HUES48 (cell line): ENCODE measurements around the gene CHDH.
A peak's percentile ranks its signal among the peaks of the same experiment; 100 is the strongest.

Source experiments
- H3K27ac ChIP-seq: one replicate; pipeline ENCODE4 v1.7.0; 2013; ENCODE audit warnings: low read depth, low read length, inconsistent platforms
- H3K27me3 ChIP-seq: 2 replicates; pipeline ENCODE4 v1.6.1; 2013; ENCODE audit warnings: mild to moderate bottlenecking, low read length; ENCODE audit not compliant: control insufficient read depth, insufficient read depth
- H3K36me3 ChIP-seq: 2 replicates; pipeline ENCODE4 v1.6.1; 2013; ENCODE audit warnings: low read length; ENCODE audit not compliant: control insufficient read depth, insufficient read depth
- H3K4me1 ChIP-seq: 2 replicates; pipeline ENCODE4 v1.6.1; 2013; ENCODE audit warnings: mild to moderate bottlenecking, low read length; ENCODE audit not compliant: control insufficient read depth, insufficient read depth
- H3K4me3 ChIP-seq: 2 replicates; pipeline ENCODE4 v1.5.1; 2013; ENCODE audit warnings: mild to moderate bottlenecking, low read depth, low read length
- H3K9ac ChIP-seq: 2 replicates; pipeline ENCODE4 v1.6.1; 2013; ENCODE audit warnings: mild to moderate bottlenecking, low read depth, low read length, moderate library complexity
- H3K9me3 ChIP-seq: 2 replicates; pipeline ENCODE4 v1.6.1; 2013; ENCODE audit warnings: low read length; ENCODE audit not compliant: control insufficient read depth, insufficient read depth

CHDH gene

GRCh38 chr3:53846134-53846850, at the start of gene CHDH, which contains the start of gene IL17RB:
CHDH (minus strand) TSS chr3:53846419; CDS start chr3:53824008, 22,411 bp downstream.
IL17RB (plus strand) TSS chr3:53846568; CDS start chr3:53846589, 21 bp downstream.
- Histone ChIP-seq H3K4me1 (peaks cover 24% of the 10 kb centered on the region), H3K9me3 (no peaks in the 10 kb centered on the region), H3K27me3 (peaks cover 16% of the 10 kb centered on the region), H3K36me3 (0 out of 2 replicates have a peak, but pooled peaks cover 5% of the 10 kb centered on the region), H3K9ac (peak within 1 kb of the TSS; percentile 67), H3K27ac (peak within 1 kb of the TSS; percentile 75), H3K4me3 (peak within 1 kb of the TSS; percentile 69)

- Histone ChIP-seq H3K4me3 (peak overlapping the region; percentile 82), H3K4me1 (no peaks in the 10 kb centered on the region), H3K36me3 (peaks cover 14% of the 10 kb centered on the region), H3K27me3 (no peaks in the 10 kb centered on the region), H3K27ac (peak overlapping the region; percentile 84), H3K9ac (no peak overlapping the region), H3K9me3 (no peaks in the 10 kb centered on the region)
These were observed 46.0 kb upstream of the CHDH start for GRCh38 chr3:53892286-53892637.

GRCh38 chr3:53891497-53892285, 45.5 kb upstream of the CHDH start, which contains the start of gene SELENOK:
SELENOK (minus strand) TSS chr3:53891859.
- Histone ChIP-seq H3K4me1 (no peaks in the 10 kb centered on the region), H3K4me3 (peak within 1 kb of the TSS; percentile 82), H3K9me3 (no peaks in the 10 kb centered on the region), H3K9ac (peak within 1 kb of the TSS; percentile 79), H3K27ac (peak within 1 kb of the TSS; percentile 89), H3K27me3 (no peaks in the 10 kb centered on the region), H3K36me3 (peaks cover 20% of the 10 kb centered on the region)

GRCh38 chr3:53890726-53891475, 44.7 kb upstream of the CHDH start:
- no peaks in the 10 kb centered on the region for H3K9me3 ChIP-seq
- H3K27ac ChIP-seq, result peak overlapping the region; percentile 89
- H3K27me3 ChIP-seq, result no peaks in the 10 kb centered on the region
- peak overlapping the region; percentile 82 for H3K4me3 ChIP-seq
- peaks cover 26% of the 10 kb centered on the region for H3K36me3 ChIP-seq
- H3K9ac ChIP-seq, result peak overlapping the region; percentile 79
- no peaks in the 10 kb centered on the region for H3K4me1 ChIP-seq

- no peak overlapping the region for H3K9ac ChIP-seq
- no peaks in the 10 kb centered on the region for H3K4me1 ChIP-seq
- H3K27ac ChIP-seq, result no peak overlapping the region
- H3K36me3 ChIP-seq, result peaks cover 49% of the 10 kb centered on the region
- H3K9me3 ChIP-seq, result no peaks in the 10 kb centered on the region
- H3K4me3 ChIP-seq, result no peak overlapping the region
- H3K27me3 ChIP-seq, result no peaks in the 10 kb centered on the region
These were observed 42.0 kb upstream of the CHDH start for GRCh38 chr3:53888232-53888631.

GRCh38 chr3:53887446-53887845, 41.2 kb upstream of the CHDH start:
- Histone ChIP-seq H3K27me3 (no peaks in the 10 kb centered on the region), H3K4me3 (no peak overlapping the region), H3K4me1 (no peaks in the 10 kb centered on the region), H3K36me3 (peaks cover 52% of the 10 kb centered on the region), H3K9me3 (no peaks in the 10 kb centered on the region), H3K9ac (no peak overlapping the region), H3K27ac (no peak overlapping the region)

- no peak overlapping the region for H3K4me3 ChIP-seq
- no peaks in the 10 kb centered on the region for H3K27me3 ChIP-seq
- H3K36me3 ChIP-seq, result peaks cover 55% of the 10 kb centered on the region
- no peak overlapping the region for H3K9ac ChIP-seq
- no peaks in the 10 kb centered on the region for H3K9me3 ChIP-seq
- no peak overlapping the region for H3K27ac ChIP-seq
- H3K4me1 ChIP-seq, result peaks cover 11% of the 10 kb centered on the region
These were observed 39.0 kb upstream of the CHDH start for GRCh38 chr3:53885239-53885638.

- Histone ChIP-seq H3K36me3 (peaks cover 62% of the 10 kb centered on the region), H3K27me3 (no peaks in the 10 kb centered on the region), H3K27ac (no peak overlapping the region), H3K9ac (no peak overlapping the region), H3K4me3 (no peak overlapping the region), H3K4me1 (peaks cover 12% of the 10 kb centered on the region), H3K9me3 (no peaks in the 10 kb centered on the region)
These were observed 38.4 kb upstream of the CHDH start for GRCh38 chr3:53884623-53885022.

- Histone ChIP-seq H3K9me3 (no peaks in the 10 kb centered on the region), H3K36me3 (peaks cover 71% of the 10 kb centered on the region), H3K27me3 (no peaks in the 10 kb centered on the region), H3K4me3 (no peak overlapping the region), H3K4me1 (peaks cover 12% of the 10 kb centered on the region), H3K9ac (no peak overlapping the region), H3K27ac (no peak overlapping the region)
These were observed 36.8 kb upstream of the CHDH start for GRCh38 chr3:53883008-53883407.

GRCh38 chr3:53881691-53882593, 35.7 kb upstream of the CHDH start, which contains the start of gene ACTR8:
ACTR8 (minus strand) TSS chr3:53882152; CDS start chr3:53882101, 51 bp downstream.
- Histone ChIP-seq H3K27ac (peak within 1 kb of the TSS; percentile 89), H3K36me3 (peaks cover 71% of the 10 kb centered on the region), H3K9ac (peak within 1 kb of the TSS; percentile 96), H3K27me3 (no peaks in the 10 kb centered on the region), H3K4me3 (peak within 1 kb of the TSS; percentile 91), H3K4me1 (peaks cover 12% of the 10 kb centered on the region), H3K9me3 (no peaks in the 10 kb centered on the region)
